Activated naive CD4-positive, alpha-beta T cell treated with Interleukin-2 at 50 U/mL for 16 hours (primary cell): ENCODE results near the gene GHRL.
A peak's percentile ranks its signal among the peaks of the same experiment; 100 is the strongest.
"Not testable (repeated sequence)": the region's sequence is repeated elsewhere in the genome, so short reads cannot be mapped to it uniquely, and the experiment has no call there.

Experiments used
- DNase-seq: peaks from one replicate; pipeline ENCODE4 v3.0.0-alpha.2; 2020

The GHRL gene

DNA sequence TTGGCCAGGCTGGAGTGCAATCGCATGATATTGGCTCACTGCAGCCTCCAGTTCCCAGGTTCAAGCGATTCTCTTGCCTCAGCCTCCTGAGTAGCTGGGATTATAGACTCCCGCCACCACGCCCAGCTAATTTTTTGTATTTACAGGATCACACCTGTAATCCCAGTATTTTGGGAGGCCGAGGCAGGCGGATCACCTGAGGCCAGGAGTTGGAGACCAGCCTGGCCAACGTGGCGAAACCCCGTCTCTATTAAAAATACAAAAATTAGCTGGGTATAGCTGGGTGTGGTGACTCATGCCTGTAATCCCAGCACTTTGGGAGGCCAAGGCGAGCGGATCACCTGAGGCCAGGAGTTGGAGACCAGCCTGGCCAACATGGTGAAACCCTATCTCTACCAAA, 20.3 kb downstream of the GHRL start:
- DNase-seq, result not testable (repeated sequence)

DNA sequence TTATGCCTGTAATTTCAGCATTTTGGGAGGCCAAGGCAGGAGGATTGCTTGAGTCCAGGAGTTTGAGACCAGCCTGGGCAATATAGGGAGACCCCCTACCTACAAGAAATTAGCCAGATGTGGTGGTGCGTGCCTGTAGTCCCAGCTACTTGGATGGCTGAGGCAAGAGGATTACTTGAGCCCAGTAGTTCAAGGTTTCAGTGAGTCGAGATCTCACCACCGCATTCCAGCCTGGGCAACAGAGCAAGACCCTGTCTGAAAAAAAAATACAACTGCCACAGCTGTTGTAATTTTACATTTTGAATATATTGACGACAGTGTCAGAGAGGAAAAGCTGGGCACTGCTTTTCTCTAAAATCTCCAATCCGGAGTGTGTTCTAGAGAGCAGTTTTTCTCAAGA, 23.3 kb downstream of the GHRL start:
- no peak for DNase-seq

DNA sequence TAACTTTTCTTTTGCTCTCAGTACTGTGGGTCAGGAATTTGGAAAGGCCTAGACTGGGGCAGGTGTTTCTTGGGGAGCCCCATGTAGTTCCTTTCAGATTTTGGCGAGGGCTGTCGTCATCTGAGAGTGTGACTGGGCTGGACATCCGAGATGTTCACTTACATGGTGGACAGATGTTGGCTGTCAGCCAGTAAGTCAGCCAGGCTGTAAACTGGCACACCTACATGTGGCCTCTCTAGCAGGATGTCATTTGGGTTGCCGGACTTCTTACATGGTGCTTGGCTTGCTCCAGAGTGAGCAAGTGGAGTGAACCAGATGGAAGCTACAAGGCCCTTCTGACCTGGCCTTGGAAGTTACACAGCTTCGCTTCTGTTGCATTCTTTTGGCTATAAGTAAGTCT, 23.8 kb downstream of the GHRL start:
- DNase-seq, result no peak

DNA sequence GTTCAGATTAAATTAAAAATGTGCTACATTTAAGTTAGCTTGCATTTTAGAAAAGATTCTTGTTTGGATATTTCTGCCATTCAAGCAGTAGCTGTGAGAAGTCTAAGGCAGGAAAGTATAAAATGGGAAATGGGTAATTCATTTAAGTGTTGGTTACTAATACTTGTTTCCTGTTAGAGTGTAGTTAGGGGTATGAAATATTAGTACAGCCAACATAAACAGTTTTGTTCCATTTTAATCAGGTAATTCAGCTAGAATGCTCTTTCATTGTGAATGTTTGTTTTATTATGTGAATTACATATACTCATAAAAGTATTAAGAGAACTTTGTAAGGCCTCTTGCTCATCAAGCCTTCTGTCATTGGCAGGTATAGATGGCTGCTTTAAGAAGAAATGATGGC, 24.6 kb downstream of the GHRL start:
- DNase-seq, result no peak

DNA sequence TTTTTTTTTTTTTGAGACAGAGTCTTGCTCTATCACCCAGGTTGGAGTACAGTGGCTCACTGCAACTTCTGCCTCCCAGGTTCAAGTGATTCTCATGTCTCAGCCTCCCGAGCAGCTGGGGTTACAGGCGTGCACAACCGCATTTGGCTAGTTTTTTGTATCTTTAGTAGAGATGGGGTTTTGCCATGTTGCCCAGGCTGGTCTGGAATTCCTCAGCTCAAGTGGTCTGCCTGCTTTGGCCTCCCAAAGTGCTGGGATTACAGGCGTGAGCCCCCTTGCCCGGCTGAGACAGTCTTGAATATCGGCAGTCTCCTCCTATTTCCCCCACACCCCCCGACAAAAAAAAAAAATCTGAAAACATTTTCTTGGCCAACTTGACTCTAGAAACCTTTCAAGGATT, 25.8 kb downstream of the GHRL start:
- not testable (repeated sequence) for DNase-seq

DNA sequence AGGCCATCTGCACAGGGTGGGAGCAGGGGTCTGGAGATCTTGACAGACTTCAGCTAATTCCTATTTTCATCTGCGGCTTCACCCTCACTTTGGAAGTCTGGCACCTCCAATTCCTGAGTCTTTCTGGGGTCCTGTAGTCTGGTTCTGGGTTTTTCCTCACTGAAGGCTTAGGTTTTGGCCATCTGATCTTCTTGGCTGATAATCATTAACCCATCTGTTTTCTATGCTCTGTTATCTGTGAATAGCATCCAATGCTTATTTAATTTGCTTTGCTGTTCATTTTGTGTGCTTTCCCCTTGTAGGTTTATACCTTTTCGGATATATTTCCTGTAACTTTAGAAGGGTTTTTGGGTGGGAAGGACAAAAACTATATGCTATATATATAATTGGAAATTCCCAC, 26.9 kb downstream of the GHRL start:
- no peak for DNase-seq

DNA sequence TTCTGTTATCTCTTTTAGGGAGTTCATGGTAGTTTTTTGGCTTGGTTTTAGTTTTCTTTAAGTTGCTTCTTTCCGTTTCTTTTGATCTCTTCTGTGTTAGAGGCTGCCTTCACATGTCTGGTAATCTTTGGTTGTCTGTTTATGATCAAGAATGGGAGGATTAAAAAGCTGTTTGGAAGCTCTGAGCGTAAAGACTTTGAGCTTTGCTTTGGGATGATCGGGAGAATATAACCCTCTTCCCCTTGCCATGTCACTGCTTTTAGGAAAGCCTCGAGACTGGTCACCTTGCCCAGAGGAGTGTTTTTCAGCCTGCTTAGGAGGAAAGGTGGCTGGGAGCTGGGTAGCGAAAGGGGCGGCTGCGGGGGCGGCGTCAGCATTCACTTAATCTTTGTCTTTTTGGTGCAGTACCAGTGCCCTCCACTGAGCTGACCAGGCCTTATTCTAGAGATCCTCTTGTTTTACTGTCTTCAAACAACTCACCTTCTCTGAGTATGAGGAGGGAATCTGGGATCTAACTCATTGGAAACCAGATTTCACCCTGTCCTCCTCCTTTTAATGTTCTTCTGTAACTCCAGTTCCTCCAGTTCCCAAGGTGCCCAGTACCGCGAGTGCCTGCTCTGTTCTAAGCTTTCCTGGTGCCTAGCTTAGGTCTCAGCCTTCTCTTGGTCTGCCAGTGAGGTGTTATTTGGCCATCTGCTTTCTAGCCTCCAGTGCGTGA, 28.9 kb downstream of the GHRL start:
- peak; percentile 77 for DNase-seq

DNA sequence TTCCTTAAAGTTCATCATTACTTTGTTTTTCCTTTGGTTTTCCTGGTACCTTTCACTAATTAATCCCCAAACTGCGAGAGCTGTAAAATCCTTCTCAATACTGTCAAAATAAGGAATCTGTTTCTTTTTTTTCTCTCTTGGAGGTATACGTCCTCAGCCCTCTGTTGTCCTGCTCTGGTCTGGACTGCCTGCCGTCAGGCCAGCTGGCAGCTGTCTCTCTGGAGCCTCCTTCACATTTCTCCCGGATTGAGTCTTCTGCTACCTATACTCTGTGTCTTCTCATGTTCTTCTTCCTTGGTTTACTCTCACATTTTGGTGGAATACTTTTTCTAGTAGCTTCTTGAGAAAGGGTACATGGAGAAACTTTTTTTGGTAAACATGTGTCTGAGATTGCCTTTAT, 30.7 kb downstream of the GHRL start:
- no peak for DNase-seq

DNA sequence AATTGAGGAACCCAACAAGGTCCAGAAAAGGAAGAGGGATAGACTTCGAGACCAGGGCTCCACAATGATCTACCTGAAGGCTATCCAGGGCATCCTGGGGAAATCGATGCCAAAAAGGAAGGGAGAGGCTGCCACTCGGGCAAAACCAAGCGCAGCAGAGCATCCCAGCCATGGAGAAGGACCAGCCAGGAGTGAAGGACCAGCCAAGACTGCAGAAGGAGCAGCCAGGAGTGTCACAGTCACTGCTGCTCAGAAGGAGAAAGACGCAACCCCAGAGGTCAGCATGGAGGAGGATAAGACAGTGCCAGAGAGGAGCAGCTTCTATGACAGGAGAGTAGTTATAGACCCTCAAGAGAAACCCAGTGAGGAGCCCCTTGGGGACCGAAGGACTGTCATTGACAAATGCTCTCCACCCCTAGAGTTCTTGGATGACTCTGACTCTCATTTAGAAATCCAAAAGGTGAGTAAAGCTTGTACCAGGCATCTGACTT, 32.5 kb downstream of the GHRL start:
- no peak for DNase-seq

DNA sequence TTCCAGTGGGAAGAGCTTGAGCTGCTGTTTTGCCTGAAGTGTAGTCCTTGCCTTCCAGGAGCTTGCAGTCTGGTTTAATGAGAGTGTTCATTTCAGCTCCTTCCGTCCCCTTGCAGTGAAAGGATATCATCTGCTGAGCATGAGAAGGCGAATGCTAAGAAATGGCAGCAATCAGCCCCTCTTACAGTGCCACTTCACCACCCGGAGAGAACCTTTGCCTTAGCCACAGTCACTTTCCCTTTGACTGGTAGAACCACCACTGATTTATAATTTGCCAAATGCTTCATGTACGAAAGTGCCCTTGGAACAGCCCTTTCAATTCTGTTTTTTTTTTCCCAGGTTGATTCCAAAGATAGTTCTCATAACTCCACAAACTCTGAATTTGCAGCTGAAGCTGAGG, 32.9 kb downstream of the GHRL start:
- no peak for DNase-seq

DNA sequence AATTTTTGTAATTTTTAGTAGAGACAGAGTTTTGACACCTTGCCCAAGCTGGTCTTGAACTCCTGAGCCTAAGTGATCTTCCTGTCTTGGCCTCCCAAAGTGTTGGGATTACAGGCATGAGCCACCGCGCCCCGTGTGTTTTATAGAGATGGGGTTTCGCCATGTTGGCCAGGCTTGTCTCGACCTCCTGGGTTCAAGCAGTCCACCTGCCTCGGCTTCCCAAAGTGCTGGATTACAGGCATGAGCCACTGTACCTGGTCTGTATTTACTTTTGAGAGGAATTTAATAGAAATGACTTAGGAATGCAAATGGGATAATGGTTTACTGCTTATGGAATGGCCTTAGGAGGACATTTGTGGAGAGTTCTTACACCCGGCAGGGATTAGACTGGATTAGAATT, 33.7 kb downstream of the GHRL start:
- no peak for DNase-seq

DNA sequence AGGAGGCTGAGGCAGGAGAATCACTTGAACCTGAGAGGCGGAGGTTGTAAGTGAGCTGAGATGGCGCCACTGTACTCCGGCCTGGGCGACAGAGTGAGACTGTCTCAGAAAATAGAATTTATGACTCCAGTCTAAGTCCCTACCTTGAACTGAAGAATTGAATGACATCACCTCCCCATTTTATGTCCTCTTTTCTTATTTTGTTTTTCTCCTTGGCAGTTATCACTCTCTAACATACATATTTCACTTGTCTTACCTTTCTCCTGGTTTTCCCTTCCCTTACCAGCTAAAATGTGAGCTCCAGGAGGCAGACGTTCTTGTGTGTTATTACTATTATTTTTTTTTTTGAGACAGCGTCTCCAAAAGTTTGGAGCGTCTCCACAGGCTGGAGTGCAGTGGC, 36.9 kb downstream of the GHRL start:
- no peak for DNase-seq

DNA sequence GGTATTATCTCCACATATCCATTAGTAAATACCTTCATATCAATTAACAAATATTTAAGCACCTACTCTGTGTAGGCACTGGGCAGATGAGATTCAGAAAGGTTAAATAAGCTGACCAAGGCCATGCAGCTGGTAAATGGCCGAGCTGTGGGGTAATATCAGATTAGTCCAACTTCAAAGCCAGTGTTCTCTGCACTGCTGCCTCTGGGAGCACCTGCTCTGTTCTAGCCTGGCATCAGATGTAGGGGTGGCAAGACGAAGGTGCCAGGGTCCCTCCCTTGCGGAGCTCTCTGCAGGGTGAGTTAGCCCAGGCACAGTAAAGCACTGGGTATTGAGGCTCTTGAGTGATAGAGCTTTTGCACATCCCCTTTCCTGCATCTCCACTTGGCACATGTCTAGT, 39.0 kb downstream of the GHRL start:
- DNase-seq, result no peak

DNA sequence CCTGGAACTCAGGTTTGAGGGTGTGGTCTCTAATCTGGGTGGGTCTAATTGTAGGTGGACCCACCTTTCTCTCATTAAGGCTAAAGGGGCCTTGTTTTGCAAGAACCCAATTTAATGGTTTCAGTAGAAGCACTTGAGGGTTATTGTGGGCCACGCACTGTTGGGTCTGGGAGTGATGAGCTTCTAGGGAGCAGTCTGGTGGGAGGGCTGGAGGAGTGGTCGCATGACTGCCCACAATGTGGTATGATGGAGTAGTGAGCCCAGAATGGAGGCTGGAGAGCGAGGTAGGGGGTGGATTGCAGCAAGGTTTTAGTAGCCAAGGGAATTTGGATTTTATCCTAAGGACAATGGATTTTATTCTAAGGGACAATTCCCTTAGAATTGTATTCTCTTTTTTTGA, 41.7 kb downstream of the GHRL start:
- no peak for DNase-seq

DNA sequence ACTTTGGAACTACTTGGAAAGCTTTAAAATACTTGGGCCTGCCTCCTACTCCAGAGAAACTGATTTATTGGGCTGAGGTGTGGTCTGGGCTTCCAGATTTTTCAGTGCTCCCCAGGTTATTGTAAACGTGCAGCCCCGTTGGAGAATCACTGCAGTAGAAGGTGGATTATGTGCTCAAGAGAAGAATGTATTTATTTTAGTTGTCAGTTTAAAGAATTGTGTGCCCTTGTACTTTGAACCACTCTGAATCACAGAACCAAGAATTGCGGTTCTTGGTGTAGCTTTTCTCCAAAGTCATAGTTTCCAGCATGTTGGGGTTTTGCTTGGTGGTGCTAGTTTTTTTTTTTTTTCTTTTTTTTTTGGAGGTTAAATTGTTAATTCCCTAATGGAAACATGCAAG, 42.9 kb downstream of the GHRL start:
- DNase-seq, result no peak

DNA sequence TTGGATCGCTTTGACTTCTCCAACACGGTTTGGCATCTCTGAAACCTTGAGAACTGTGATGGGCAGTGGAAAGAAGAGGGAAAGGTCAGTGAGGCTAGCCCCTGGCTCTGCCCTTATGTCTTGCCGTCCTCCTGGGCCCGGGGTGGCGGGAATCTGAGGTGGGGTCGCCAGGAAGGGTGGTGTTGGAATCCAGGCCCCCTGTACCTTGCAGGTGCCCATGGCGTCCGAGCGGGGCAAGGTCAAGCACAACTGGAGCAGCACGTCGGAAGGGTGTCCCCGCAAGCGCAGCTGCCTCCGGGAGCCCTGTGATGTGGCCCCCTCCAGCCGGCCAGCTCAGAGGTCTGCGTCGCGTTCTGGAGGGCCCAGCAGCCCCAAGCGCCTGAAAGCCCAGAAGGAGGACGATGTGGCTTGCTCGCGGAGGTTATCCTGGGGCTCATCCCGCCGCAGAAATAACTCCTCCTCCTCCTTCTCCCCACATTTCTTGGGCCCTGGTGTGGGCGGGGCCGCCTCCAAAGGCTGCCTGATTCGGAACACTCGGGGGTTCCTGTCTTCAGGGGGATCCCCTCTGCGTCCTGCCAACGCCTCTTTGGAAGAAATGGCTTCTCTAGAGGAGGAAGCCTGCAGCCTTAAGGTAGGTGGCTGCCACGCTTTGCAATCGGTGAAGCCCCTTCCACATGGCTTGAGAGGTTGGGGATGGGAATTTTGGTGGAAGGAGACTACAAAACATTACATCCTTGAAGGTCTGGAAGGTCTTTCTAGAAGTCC, 43.6 kb downstream of the GHRL start:
- peak; percentile 63 for DNase-seq

DNA sequence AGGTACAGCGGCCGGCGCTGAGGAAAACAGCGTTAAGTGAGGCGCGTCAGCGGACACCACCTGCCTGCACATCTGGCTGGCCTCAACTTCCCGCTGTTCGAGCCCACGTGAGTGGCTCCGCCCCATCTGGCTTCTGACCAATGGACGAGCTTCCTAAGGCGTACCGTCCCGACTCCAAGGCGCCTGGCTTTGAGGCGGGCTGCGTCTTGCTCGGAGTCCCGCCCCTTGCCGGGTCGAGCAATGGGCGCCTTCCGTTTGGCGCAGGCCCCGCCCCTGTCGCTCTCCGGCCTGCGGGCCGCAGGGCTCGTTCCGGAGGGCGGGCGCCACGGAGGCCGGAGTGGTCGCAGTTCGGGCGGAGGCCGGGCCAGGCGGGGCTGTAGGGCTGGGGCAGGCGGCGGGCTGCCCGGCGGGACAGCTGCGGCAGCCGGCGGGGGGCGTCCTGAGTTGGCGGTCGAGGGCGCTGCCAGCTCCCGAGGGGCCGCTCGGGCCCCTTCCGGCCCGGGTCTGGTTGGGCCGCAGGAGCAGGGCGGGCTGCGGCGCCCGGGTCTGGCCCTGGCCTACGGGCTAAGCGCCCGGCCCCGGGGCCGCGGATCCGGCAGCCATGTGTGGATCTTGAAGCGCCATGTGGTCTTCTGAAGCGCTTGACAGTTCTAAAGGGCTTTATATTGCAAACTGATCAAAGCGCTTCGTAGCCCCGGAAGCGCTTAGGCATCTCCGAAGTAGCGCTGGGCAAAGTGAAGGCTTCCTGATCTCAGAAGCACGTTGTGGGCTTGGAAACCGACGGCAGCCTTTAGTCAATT, 44.4 kb downstream of the GHRL start, which contains the start of gene TATDN2:
Gene TATDN2 (plus strand): TSS at position 276 of the 800 bp plus-strand sequence. CDS start 742 bp downstream, outside the sequence.
- DNase-seq, result peak; percentile 95

DNA sequence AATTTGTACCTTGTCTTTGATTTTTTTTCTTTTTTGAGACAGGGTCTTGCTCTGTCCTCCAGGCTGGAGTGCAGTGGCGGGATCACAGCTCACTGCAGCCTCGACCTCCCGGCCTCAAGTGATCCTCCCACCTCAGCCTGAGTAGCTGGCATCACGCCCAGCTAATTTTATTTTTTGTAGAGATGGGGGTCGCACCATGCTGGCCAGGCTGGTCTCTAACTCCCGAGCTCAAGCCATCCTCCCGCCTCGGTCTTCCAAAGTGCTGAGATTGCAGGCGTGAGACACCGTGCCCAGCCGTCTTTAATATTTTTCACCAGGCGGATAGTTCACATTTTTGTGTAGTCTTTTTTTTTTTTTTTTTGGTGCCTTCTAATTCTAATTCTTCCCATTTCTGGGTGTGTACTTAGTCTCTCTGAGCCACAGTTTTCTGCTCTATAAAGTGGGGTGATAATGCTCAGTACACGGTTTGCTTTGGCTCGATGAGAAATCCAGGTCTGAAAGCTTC, 45.0 kb downstream of the GHRL start:
- no peak for DNase-seq

DNA sequence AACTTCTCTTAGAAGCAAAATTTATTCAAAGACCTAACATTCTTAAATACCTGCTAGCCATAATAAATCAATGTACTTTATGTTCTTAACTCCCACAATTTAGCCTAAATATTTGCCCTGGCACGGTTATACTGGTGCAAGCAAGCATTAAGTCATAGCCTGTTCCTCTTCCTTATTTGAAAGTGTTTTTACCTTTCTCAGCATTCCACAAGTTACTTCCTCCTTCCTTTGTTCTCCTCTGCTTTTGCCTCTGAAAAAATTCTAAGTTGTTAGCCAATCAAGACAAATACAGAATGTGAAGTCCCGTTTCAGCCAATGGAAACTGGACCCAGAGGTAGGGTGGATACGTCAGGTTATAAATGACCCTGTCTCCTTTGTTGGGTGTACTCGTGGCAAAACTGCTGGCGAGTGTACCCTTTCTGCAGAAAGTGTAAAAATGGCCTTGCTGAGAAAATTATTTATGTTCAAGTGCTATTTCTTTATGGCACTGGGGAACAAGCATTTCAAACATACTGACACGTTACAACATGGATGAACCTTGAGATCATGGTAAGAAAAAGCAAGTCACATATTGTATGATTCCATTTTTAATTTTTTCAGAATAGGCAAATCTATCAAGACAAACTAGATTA, 47.5 kb downstream of the GHRL start:
- DNase-seq, result no peak

DNA sequence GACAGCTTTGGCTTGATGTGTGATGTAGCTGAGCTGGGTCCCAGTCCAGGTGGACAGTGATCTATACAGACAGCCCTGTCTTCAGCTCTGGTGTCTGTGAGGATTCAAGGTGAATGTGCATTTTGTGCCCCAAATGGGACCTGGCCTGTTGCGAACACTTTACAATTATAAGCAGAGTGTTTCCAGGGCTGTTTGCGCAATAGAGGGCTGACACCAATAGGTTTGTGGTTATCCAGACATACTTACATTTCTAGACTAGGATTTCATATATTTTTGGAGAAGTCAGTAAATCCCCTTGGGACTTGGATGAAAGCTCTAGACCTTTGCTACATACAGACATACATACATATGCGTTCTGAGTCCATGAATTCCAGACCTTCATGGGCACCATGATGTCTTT, 48.7 kb downstream of the GHRL start:
- DNase-seq, result no peak

DNA sequence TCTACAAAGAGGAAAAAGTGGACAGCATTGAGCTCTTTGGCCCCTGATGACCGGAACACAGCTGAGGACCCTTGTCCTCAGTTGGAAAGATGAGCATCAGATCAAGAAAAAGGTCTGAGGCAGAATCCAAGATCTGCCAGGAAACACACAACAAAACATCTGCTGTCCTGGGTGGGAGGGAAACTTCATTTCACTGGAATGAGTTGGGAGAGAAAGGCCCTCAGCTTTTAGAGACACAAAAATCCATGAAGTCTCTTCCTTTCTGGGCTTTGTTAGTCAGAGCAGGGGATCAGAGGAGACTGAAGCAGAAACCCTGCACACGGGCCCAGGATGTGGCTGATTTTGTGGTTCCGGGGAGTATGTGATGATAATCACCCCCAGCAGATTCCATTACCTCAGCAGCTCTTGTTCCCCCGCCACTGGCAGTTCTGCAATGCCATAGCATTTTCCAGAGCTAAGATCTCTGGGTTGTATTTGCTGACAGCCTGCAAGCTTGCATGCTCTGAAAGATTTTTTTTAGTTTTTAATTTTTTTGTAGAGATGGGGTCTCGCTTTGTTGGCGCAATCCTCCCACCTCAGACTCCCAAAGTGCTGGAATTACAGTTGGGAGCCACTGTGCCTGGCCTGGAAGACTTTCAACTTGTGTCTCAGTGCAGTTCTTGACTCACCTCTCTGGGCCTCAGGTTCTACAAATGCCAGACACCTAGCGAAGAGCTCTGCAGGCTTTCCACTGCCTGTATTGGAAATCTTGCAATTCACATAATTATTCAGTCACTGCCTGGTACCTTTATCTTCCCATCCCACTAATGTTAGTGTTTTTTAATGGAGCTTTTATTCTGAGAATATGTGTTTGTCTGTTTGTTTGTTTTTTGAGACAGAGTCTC, 50.3 kb downstream of the GHRL start:
- peak; percentile 77 for DNase-seq

DNA sequence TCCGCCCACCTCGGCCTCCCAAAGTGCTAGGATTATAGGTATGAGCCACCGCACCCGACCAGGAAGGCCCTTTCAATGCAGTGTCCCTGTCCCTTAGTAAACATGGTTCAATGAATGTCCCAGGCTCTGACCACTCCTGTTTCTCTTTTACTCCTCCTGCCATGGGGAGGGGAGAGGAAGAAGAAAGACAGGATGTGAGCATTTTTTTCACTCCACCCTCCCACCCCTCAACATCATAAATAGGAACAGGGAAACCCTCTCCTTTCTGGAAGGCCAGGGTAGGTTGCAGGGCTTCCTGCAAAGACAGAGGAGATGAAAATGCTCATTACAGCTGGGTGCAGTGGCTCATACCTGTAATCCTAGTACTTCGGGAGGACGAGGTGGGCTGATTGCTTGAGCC, 51.9 kb downstream of the GHRL start:
- no peak for DNase-seq
